Activated B cell treated with CpG ODN at 0.5 μM for 24 hours (primary cell): ENCODE data around the gene ZNF600. TPM values are rescaled to one million over a fixed set of nuclear protein-coding genes. Genes with fewer than 3 reads are reported as not detected.
"Not testable (repeated sequence)": the region's sequence is repeated elsewhere in the genome, so short reads cannot be mapped to it uniquely, and the experiment has no call there.

ENCODE experiments used
- ATAC-seq: fragments of 200-7000 bp; cut with Tn5 transposase; one replicate; pipeline ENCODE4 v1.10.0; 2021; ENCODE audit warnings: low read depth, mild to moderate bottlenecking, moderate library complexity
- CTCF ChIA-PET: fragments of 350-600 bp; sonication (Branson Sonifier 250); formaldehyde crosslinking; loops from one replicate; lab custom pipeline; 2021; ENCODE audit warnings: antibody characterized with exemption; lab: Charles Lee
- POLR2A ChIA-PET: fragments of 350-600 bp; sonication (Branson Sonifier 250); formaldehyde crosslinking; loops from one replicate; lab custom pipeline; 2021; ENCODE audit warnings: antibody characterized with exemption; lab: Charles Lee
- DNase-seq: peaks from one replicate; pipeline ENCODE4 v3.0.0; 2022
- H3K27ac Mint-ChIP-seq: one replicate; pipeline ENCODE4 v1.8.0; 2020; ENCODE audit warnings: mixed read lengths
- H3K27me3 Mint-ChIP-seq: one replicate; pipeline ENCODE4 v1.8.0; 2021; ENCODE audit warnings: mixed read lengths
- H3K36me3 Mint-ChIP-seq: one replicate; pipeline ENCODE4 v1.8.0; 2021; ENCODE audit warnings: low read depth, mixed read lengths
- H3K4me1 Mint-ChIP-seq: one replicate; pipeline ENCODE4 v1.8.0; 2021; ENCODE audit warnings: mixed read lengths
- H3K4me3 Mint-ChIP-seq: one replicate; pipeline ENCODE4 v1.8.0; 2020; ENCODE audit warnings: mild to moderate bottlenecking, mixed read lengths
- H3K9me3 Mint-ChIP-seq: one replicate; pipeline ENCODE4 v1.8.0; 2020; ENCODE audit warnings: mixed read lengths
- CTCF ChIP-seq: fragments of 200-600 bp; IDR thresholded peaks from one replicate; pipeline ENCODE4 v1.8.0; 2022; ENCODE audit warnings: antibody characterized with exemption, mild to moderate bottlenecking
- intact Hi-C: fragments of 100-400 bp; cut with micrococcal nuclease; formaldehyde crosslinking; loops from one replicate; pipeline ENCODE4 v1.15.1; 2024
- total RNA-seq: library from RNA; stranded (reverse); gene quantifications from 2 replicates; pipeline ENCODE4 v1.2.3, GENCODE V29; 2022

The ZNF600 gene
- total RNA-seq, 1 donor from 2014 or later: 30.5 TPM

GRCh38 chr19:52742516-52742915 is 44.1 kb downstream of the ZNF600 start:
- DNase-seq: no peak
- no peak for TF ChIP-seq CTCF

DNA sequence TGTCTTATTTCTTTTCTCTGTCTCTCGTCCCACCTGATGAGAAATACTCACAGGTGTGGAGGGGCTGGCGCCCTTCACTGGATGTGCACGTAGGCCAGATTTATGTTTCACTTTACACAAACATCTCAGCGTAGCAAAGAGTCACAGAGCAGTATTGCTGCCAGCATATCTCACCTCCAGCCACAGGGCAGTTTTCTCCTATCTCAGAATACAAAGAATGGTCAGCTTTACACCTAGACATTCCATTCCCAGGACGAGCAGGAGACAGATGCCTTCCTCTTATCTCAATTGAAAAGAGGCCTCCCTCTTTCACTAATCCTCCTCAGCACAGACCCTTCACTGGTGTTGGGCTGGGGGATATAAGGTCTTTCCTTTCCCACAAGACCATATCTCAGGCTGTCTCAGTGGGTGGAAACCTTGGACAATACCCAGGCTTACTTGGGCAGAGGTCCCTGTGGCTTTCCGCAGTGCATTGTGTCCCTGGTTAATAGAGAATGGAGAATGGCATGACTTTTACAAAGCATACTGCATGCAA is 44.6 kb downstream of the ZNF600 start:
- H3K4me3 Mint-ChIP-seq: no peak overlapping the region
- ChIA-PET CTCF (no interaction called here), POLR2A (no interaction called here)
- no peak for DNase-seq
- no peak overlapping the region for H3K27ac Mint-ChIP-seq
- TF ChIP-seq CTCF: no peak
- ATAC-seq: no peak
- H3K4me1 Mint-ChIP-seq: no peaks in the 10 kb centered on the region
- H3K36me3 Mint-ChIP-seq: no peaks in the 10 kb centered on the region
- peaks cover 2% of the 10 kb centered on the region for H3K27me3 Mint-ChIP-seq
- H3K9me3 Mint-ChIP-seq: no peaks in the 10 kb centered on the region
- intact Hi-C loops: no loop called here

More at GRCh38 chr19:52742516-52742915, 44.1 kb downstream of the ZNF600 start:
- no peaks in the 10 kb centered on the region for H3K9me3 Mint-ChIP-seq
- no peak overlapping the region for H3K27ac Mint-ChIP-seq
- intact Hi-C loops: no loop called here
- H3K4me3 Mint-ChIP-seq: no peak overlapping the region
- no peak for ATAC-seq
- no peaks in the 10 kb centered on the region for H3K4me1 Mint-ChIP-seq
- H3K27me3 Mint-ChIP-seq: peaks cover 2% of the 10 kb centered on the region
- CTCF ChIA-PET: no interaction called here
- H3K36me3 Mint-ChIP-seq: no peaks in the 10 kb centered on the region
- POLR2A ChIA-PET: no interaction called here

- H3K4me1 Mint-ChIP-seq, CTCF ChIA-PET, H3K9me3 Mint-ChIP-seq, DNase-seq, ATAC-seq, H3K4me3 Mint-ChIP-seq, H3K36me3 Mint-ChIP-seq, H3K27me3 Mint-ChIP-seq, POLR2A ChIA-PET, intact Hi-C loops, H3K27ac Mint-ChIP-seq: not testable (repeated sequence)
Measured at GRCh38 chr19:52741371-52741770, 45.2 kb downstream of the ZNF600 start.

DNA sequence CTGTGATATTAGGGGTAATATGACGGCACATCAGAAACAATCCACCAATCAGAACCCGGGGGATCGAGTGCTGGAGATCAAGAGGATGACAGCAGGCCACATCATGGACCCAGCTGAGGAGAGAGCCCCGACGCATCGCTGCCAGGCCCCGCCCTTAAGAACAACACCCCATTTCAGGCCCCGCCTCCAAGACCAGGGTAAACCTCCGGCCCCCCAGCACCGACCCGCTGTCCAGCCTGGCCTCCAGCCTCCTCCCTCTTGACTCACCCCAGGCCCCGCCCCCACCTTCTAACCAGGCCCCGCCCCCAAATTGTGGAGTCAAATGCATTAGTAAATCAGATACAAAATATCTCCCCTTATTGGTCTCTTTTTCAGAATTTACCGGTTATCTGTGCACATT is 47.0 kb downstream of the ZNF600 start:
- ATAC-seq (no peak), DNase-seq (no peak)
- peaks cover 2% of the 10 kb centered on the region for H3K27me3 Mint-ChIP-seq
- no peak for TF ChIP-seq CTCF
- H3K36me3 Mint-ChIP-seq: peaks cover 3% of the 10 kb centered on the region
- intact Hi-C loops: loop anchor here (5.0 kb wide), 1 partner anchor 472 kb away; the partner anchor contains the start of gene ZNF766
- ChIA-PET POLR2A (interaction anchor here (0.5 kb wide), 1 partner anchor 69 kb away, joined by 8 read pairs; no protein-coding TSS in a partner anchor), CTCF (no interaction called here)
- no peak overlapping the region for H3K27ac Mint-ChIP-seq
- H3K4me3 Mint-ChIP-seq: no peak overlapping the region
- H3K9me3 Mint-ChIP-seq: no peaks in the 10 kb centered on the region
- H3K4me1 Mint-ChIP-seq: peaks cover 9% of the 10 kb centered on the region

DNA sequence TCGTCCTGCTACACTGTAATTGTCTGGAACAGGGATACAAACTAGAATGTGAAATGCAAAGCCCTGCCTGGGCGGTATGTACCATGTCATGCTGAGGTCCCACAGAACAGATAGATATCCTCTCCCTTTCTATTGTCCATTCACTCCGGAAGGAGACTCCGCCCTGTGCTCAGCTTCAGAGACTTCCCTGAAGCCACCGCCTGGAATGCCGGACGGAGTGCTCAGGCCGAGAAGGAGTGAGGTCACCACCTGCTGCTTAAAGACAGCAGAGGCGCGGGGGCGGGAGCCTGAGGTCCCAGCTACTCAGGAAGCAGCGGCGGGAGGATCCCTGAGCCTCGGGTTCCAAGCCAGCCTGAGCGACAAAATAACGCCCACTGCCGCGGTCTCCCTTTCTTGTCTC is 50.9 kb downstream of the ZNF600 start:
- no peaks in the 10 kb centered on the region for H3K27me3 Mint-ChIP-seq
- no peak for DNase-seq
- H3K9me3 Mint-ChIP-seq: no peaks in the 10 kb centered on the region
- TF ChIP-seq CTCF: no peak
- peak overlapping the region; percentile 88 for H3K27ac Mint-ChIP-seq
- H3K36me3 Mint-ChIP-seq: peaks cover 3% of the 10 kb centered on the region
- H3K4me3 Mint-ChIP-seq: peak overlapping the region; percentile 42
- ChIA-PET CTCF (no interaction called here), POLR2A (interaction anchor here (0.6 to 1.2 kb wide), 2 partner anchors 86 to 162 kb away, joined by 3 to 9 read pairs; partner anchors contain the start of gene ZNF320)
- ATAC-seq: no peak
- intact Hi-C loops: loop anchor here (1.0 to 5.0 kb wide), 9 partner anchors 45 to 630 kb away; partner anchors contain the start of genes ZNF525, ZNF600, ZNF610 and ZNF766
- peaks cover 21% of the 10 kb centered on the region for H3K4me1 Mint-ChIP-seq
